Activated T-cell treated with anti-CD3 and anti-CD28 coated beads, Interleukin-2, amount 50 U/mL, for 4 hours (primary cell): ENCODE results near the gene SLC22A31. TPM values are rescaled to one million over a fixed set of nuclear protein-coding genes. Genes with fewer than 3 reads are reported as not detected.
"Not testable (repeated sequence)": the region's sequence is repeated elsewhere in the genome, so short reads cannot be mapped to it uniquely, and the experiment has no call there.

ENCODE experiments used
- ATAC-seq, 2 donors: fragments of 200-7000 bp; cut with Tn5 transposase; one replicate each; pipeline ENCODE4 v1.10.0; 2021
- DNase-seq: peaks from one replicate; pipeline ENCODE4 v3.0.0-alpha.2; 2020
- H3K27me3 Mint-ChIP-seq: one replicate; pipeline ENCODE4 v1.8.0; 2021; ENCODE audit warnings: low read depth, mixed read lengths
- H3K36me3 Mint-ChIP-seq: one replicate; pipeline ENCODE4 v1.8.0; 2022; ENCODE audit warnings: mixed read lengths; ENCODE audit not compliant: insufficient read depth
- H3K4me1 Mint-ChIP-seq: one replicate; pipeline ENCODE4 v1.8.0; 2021; ENCODE audit warnings: low read depth, mixed read lengths
- H3K4me3 Mint-ChIP-seq: one replicate; pipeline ENCODE4 v1.8.0; 2021; ENCODE audit warnings: mild to moderate bottlenecking, moderate library complexity, mixed read lengths
- H3K9me3 Mint-ChIP-seq: one replicate; pipeline ENCODE4 v1.8.0; 2021; ENCODE audit warnings: mixed read lengths
- total RNA-seq, 3 donors: library from RNA; stranded (reverse); gene quantifications; one replicate each; pipeline ENCODE4 v1.2.1, GENCODE V29; 2021

The SLC22A31 gene
- total RNA-seq = under 1 TPM; 0.49 to 0.66 (median 0.56) TPM

- Mint-ChIP-seq H3K9me3 (peaks cover 7% of the 10 kb centered on the region), H3K27me3 (peaks cover 52% of the 10 kb centered on the region), H3K4me1 (peaks cover 16% of the 10 kb centered on the region), H3K36me3 (no peaks in the 10 kb centered on the region), H3K4me3 (peak within 1 kb of the TSS; percentile 35)
- ATAC-seq (no peak), DNase-seq (no peak)
These were observed at the start of gene SLC22A31 for GRCh38 chr16:89200124-89200849. SLC22A31 (minus strand) TSS chr16:89200537; CDS start chr16:89200501, 36 bp downstream.

- Mint-ChIP-seq H3K4me3 (peak overlapping the region; percentile 75), H3K9me3 (peaks cover 8% of the 10 kb centered on the region), H3K36me3 (peaks cover 2% of the 10 kb centered on the region), H3K27me3 (no peaks in the 10 kb centered on the region), H3K4me1 (peaks cover 5% of the 10 kb centered on the region)
- DNase-seq (no peak), ATAC-seq (no peak)
These were observed 48.1 kb upstream of the SLC22A31 start for GRCh38 chr16:89248196-89248982.

GRCh38 chr16:89247734-89248075 lies 47.4 kb upstream of the SLC22A31 start:
- Mint-ChIP-seq H3K4me3 (peak overlapping the region; percentile 75), H3K4me1 (peaks cover 11% of the 10 kb centered on the region)
- H3K36me3 Mint-ChIP-seq, DNase-seq, H3K27me3 Mint-ChIP-seq, H3K9me3 Mint-ChIP-seq: not testable (repeated sequence)
- peak; percentile 55 to 61 for ATAC-seq

GRCh38 chr16:89246903-89247733 lies 46.8 kb upstream of the SLC22A31 start:
- peak; percentile 96 for DNase-seq
- peak; percentile 85 to 89 for ATAC-seq
- no peaks in the 10 kb centered on the region for H3K27me3 Mint-ChIP-seq
- peaks cover 8% of the 10 kb centered on the region for H3K9me3 Mint-ChIP-seq
- peak overlapping the region; percentile 58 for H3K4me3 Mint-ChIP-seq
- peaks cover 11% of the 10 kb centered on the region for H3K4me1 Mint-ChIP-seq
- peaks cover 2% of the 10 kb centered on the region for H3K36me3 Mint-ChIP-seq

- H3K27me3 Mint-ChIP-seq = no peaks in the 10 kb centered on the region
- no peak for DNase-seq
- peaks cover 2% of the 10 kb centered on the region for H3K36me3 Mint-ChIP-seq
- ATAC-seq = no peak
- peaks cover 8% of the 10 kb centered on the region for H3K9me3 Mint-ChIP-seq
- peaks cover 14% of the 10 kb centered on the region for H3K4me1 Mint-ChIP-seq
- peak overlapping the region; percentile 50 for H3K4me3 Mint-ChIP-seq
These were observed 46.1 kb upstream of the SLC22A31 start for GRCh38 chr16:89246383-89246902.

- H3K4me3 Mint-ChIP-seq = no peak overlapping the region
These were observed 44.4 kb upstream of the SLC22A31 start for GRCh38 chr16:89244754-89245153.

GRCh38 chr16:89244264-89244663 lies 43.9 kb upstream of the SLC22A31 start:
- H3K36me3 Mint-ChIP-seq, H3K9me3 Mint-ChIP-seq, DNase-seq, H3K27me3 Mint-ChIP-seq, ATAC-seq, H3K4me3 Mint-ChIP-seq: not testable (repeated sequence)
- peaks cover 21% of the 10 kb centered on the region for H3K4me1 Mint-ChIP-seq

More at GRCh38 chr16:89244754-89245153, 44.4 kb upstream of the SLC22A31 start:
- H3K27me3 Mint-ChIP-seq = no peaks in the 10 kb centered on the region
- DNase-seq (no peak), ATAC-seq (no peak)
- H3K36me3 Mint-ChIP-seq = no peaks in the 10 kb centered on the region
- peaks cover 20% of the 10 kb centered on the region for H3K4me1 Mint-ChIP-seq
- H3K9me3 Mint-ChIP-seq = peaks cover under 1% of the 10 kb centered on the region

GRCh38 chr16:89243664-89244063 lies 43.3 kb upstream of the SLC22A31 start:
- ATAC-seq (no peak), DNase-seq (no peak)
- H3K27me3 Mint-ChIP-seq = no peaks in the 10 kb centered on the region
- H3K9me3 Mint-ChIP-seq = no peaks in the 10 kb centered on the region
- H3K36me3 Mint-ChIP-seq = no peaks in the 10 kb centered on the region
- peaks cover 21% of the 10 kb centered on the region for H3K4me1 Mint-ChIP-seq
- H3K4me3 Mint-ChIP-seq = no peak overlapping the region

- H3K9me3 Mint-ChIP-seq = no peaks in the 10 kb centered on the region
- peaks cover 21% of the 10 kb centered on the region for H3K4me1 Mint-ChIP-seq
- peak overlapping the region; percentile 46 for H3K4me3 Mint-ChIP-seq
- DNase-seq (no peak), ATAC-seq (no peak)
- H3K36me3 Mint-ChIP-seq = no peaks in the 10 kb centered on the region
- no peaks in the 10 kb centered on the region for H3K27me3 Mint-ChIP-seq
These were observed 42.5 kb upstream of the SLC22A31 start for GRCh38 chr16:89242795-89243200.

- peaks cover 21% of the 10 kb centered on the region for H3K4me1 Mint-ChIP-seq
- peak; percentile 65 for DNase-seq
- ATAC-seq = peak; percentile 83 to 86
- no peaks in the 10 kb centered on the region for H3K36me3 Mint-ChIP-seq
- no peaks in the 10 kb centered on the region for H3K27me3 Mint-ChIP-seq
- peak overlapping the region; percentile 95 for H3K4me3 Mint-ChIP-seq
- H3K9me3 Mint-ChIP-seq = no peaks in the 10 kb centered on the region
These were observed 41.1 kb upstream of the SLC22A31 start for GRCh38 chr16:89241187-89242007.

- Mint-ChIP-seq H3K4me3 (no peak overlapping the region), H3K4me1 (peaks cover 10% of the 10 kb centered on the region), H3K9me3 (no peaks in the 10 kb centered on the region), H3K36me3 (peaks cover 10% of the 10 kb centered on the region), H3K27me3 (no peaks in the 10 kb centered on the region)
- no peak for DNase-seq
- no peak for ATAC-seq
These were observed 37.4 kb upstream of the SLC22A31 start for GRCh38 chr16:89237733-89238132.

GRCh38 chr16:89233678-89234490 lies 33.5 kb upstream of the SLC22A31 start:
- DNase-seq = no peak
- ATAC-seq = no peak
- Mint-ChIP-seq H3K36me3 (peaks cover 31% of the 10 kb centered on the region), H3K4me3 (no peak overlapping the region), H3K4me1 (no peaks in the 10 kb centered on the region), H3K9me3 (no peaks in the 10 kb centered on the region), H3K27me3 (no peaks in the 10 kb centered on the region)

GRCh38 chr16:89232107-89232506 lies 31.8 kb upstream of the SLC22A31 start:
- H3K4me1 Mint-ChIP-seq = no peaks in the 10 kb centered on the region
- no peak overlapping the region for H3K4me3 Mint-ChIP-seq
- peaks cover 49% of the 10 kb centered on the region for H3K36me3 Mint-ChIP-seq
- no peaks in the 10 kb centered on the region for H3K27me3 Mint-ChIP-seq
- ATAC-seq (no peak), DNase-seq (no peak)
- H3K9me3 Mint-ChIP-seq = peaks cover 3% of the 10 kb centered on the region
